NB4 (cell line): ENCODE data around the gene RASGEF1C.
"Not testable (repeated sequence)": the region's sequence is repeated elsewhere in the genome, so short reads cannot be mapped to it uniquely, and the experiment has no call there.

Source experiments
- DNase-seq: peaks from one replicate; pipeline ENCODE4 v3.0.0; 2010; ENCODE audit warnings: low read depth
- H3K4me3 ChIP-seq: one replicate; pipeline ENCODE4 v1.5.1; 2011; ENCODE audit warnings: mild to moderate bottlenecking, low read depth, low read length, moderate library complexity
- MYC ChIP-seq: IDR thresholded peaks from 2 replicates; pipeline ENCODE4 v1.6.1; 2011; ENCODE audit warnings: low read depth, low read length
- POLR2A ChIP-seq: IDR thresholded peaks from 2 replicates; pipeline ENCODE4 v1.6.1; 2011; ENCODE audit warnings: mild to moderate bottlenecking; ENCODE audit not compliant: insufficient read length; ENCODE audit errors: extremely low read depth
- TF ChIP-seq, protein P1 (sequence below): IDR thresholded peaks from 2 replicates; pipeline ENCODE4 v1.6.1; 2011; ENCODE audit warnings: low read depth, low read length
- TF ChIP-seq, protein P2 (sequence below): IDR thresholded peaks from one replicate; pipeline ENCODE4 v1.5.1; 2012; ENCODE audit warnings: low read depth, low read length

The RASGEF1C gene

DNA sequence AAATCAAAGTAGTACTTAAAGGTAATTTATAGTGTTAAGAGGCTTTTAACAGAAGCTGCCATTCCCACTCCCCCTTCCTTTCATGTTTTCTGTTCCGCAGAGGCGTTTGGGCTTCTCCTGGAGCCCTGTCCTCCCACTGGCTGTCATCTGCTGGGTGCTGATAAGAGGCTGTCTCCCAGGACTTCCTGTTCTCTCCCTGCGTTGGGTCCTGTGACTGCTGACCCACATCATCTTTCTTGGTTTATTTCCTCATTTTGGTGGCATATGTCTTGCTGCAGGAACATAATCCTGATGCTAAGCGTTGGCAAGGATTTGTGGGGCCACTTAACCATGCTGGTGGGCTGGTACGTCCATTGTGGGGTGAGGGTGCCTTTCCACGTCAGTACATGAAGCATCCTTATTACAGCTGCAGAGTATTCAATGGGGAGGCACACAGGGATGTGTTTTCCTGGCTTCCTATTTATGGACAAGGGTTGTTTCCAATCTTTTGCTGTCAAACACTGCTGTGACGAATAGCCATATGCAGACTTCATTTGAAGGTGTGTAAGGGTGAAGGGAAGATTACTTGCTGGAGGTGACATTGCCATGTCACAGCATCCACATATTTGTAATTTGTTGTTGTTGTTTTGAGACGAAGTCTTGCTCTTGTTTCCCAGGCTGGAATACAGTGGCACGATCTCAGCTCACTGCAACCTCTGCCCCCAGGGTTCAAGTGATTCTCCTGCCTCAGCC, 115.2 kb downstream of the RASGEF1C start:
- DNase-seq, result peak; percentile 87
- TF ChIP-seq, protein P1, sequence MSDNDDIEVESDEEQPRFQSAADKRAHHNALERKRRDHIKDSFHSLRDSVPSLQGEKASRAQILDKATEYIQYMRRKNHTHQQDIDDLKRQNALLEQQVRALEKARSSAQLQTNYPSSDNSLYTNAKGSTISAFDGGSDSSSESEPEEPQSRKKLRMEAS, result 0 out of 2 replicates have a peak, but pooled peaks have one; percentile 15
- TF ChIP-seq, protein P2, sequence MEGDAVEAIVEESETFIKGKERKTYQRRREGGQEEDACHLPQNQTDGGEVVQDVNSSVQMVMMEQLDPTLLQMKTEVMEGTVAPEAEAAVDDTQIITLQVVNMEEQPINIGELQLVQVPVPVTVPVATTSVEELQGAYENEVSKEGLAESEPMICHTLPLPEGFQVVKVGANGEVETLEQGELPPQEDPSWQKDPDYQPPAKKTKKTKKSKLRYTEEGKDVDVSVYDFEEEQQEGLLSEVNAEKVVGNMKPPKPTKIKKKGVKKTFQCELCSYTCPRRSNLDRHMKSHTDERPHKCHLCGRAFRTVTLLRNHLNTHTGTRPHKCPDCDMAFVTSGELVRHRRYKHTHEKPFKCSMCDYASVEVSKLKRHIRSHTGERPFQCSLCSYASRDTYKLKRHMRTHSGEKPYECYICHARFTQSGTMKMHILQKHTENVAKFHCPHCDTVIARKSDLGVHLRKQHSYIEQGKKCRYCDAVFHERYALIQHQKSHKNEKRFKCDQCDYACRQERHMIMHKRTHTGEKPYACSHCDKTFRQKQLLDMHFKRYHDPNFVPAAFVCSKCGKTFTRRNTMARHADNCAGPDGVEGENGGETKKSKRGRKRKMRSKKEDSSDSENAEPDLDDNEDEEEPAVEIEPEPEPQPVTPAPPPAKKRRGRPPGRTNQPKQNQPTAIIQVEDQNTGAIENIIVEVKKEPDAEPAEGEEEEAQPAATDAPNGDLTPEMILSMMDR, result no peak
- TF ChIP-seq MYC, result no peak
- H3K4me3 ChIP-seq, result no peak overlapping the region

DNA sequence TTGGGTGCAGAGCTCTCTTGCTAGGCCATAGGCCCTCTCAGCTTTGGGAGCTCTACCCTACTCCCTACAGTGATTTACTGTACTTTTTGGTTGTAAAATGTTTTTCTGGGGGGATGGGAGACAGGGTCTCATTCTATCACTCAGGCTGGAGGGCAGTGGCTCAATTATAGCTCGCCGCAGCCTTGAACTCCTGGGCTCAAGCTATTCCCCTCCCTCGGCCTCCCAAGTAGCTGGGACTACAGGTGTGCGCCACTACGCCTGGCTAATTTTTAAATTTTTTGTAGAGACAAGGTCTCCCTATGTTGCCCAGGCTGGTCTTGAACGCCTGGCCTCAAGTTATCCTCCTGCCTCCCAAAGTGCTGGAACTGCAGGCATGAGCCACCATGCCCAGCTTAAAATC, 115.8 kb downstream of the RASGEF1C start:
- no peak for DNase-seq
- TF ChIP-seq, protein P2, result no peak
- no peak for TF ChIP-seq POLR2A
- TF ChIP-seq, protein P1, result no peak
- no peak for TF ChIP-seq MYC

DNA sequence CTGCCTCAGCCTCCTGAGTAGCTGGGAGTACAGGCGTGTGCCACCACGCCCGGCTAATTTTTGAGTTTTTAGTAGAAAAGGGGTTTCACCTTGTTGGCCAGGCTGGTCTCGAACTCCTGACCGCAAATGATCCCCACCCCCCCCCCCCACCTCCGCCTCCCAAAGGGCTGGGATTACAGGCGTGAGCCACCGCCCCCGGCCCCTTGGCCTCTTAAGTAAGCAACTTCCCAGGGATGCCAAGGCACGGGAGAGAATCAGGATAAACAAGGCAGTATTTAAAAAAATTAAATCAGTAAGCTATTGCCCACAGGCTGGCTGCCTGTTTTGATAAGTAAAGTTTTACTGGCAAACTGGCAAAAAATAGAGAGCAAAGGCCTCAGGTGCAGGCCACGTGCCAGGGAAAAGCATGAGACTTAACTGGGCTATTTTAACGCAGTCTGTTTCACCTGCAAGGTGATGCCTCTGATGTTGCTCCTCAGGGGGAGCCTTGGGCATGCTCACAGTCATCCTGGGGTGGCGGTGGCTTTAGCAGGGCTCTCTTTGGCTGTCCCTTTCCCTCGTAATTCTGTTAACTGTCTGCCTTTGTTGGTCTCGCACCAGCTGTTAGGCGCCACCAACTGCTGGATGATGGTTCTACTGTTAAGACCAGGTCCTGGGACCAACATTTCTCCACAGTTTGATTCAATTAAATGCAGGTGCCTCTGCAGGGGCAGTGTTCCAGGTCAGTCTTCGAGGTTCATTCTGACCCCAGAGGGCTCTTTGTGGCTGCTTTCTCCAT, 118.1 kb downstream of the RASGEF1C start:
- TF ChIP-seq POLR2A, result no peak
- TF ChIP-seq, protein P2, result peak; percentile 39
- TF ChIP-seq MYC, result no peak
- TF ChIP-seq, protein P1, result no peak
- no peak overlapping the region for H3K4me3 ChIP-seq
- DNase-seq, result peak; percentile 72

More for the DNA sequence above, 115.8 kb downstream of the RASGEF1C start:
- no peak overlapping the region for H3K4me3 ChIP-seq

DNA sequence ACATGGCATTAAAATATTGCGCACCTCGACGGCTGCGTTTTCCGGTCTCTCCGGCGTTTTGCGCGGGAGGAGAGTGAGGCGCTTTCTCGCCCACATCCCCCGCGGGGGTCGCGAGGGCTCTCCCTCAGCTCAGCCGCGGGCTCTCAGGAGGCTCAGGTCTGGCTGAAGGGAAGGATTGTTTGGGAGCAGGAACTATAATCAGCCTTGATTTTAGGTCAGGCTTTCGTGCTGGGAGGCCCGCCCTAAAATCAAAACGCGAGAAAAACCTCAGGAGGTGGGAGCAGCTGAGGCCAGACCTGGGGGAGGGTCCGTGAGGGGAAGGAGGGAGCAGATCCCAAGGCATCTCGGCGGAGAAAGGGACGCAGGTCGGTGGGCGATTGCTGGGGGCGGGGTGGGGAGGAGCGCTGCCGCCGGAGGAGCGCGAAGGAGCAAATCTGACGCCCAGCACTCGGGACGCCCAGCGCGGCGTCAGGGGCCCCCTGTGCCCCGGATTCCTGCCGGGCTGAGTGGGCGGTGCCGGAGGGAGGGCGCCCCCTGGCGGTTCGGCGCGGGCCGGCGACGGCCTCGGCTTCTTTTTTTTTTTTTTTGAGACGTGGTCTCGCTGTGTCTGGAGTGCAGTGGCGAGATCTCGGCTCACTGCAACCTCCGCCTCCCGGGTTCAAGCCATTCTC, 118.8 kb downstream of the RASGEF1C start:
- TF ChIP-seq, protein P1, result no peak
- TF ChIP-seq POLR2A, result no peak
- TF ChIP-seq MYC, result 0 out of 2 replicates have a peak, but pooled peaks have one; percentile 41
- TF ChIP-seq, protein P2, result peak; percentile 80
- DNase-seq, result peak; percentile 79
- no peak overlapping the region for H3K4me3 ChIP-seq

DNA sequence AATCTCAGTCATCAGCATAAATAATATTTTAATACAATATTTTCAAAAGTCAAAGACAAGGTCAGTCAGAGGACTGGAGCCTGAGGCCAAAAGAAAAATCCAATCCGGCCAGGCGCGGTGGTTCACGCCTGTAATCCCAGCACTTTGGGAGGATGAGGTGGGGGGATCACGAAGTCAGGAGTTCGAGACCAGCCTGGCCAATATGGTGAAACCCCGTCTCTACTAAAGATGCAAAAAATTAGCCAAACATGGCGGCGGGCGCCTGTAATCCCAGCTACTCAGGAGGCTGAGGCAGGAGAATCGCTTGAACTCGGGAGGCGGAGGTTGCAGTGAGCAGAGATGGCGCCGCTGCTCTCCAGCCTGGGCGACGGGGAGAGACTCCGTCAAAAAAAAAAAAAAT, 119.4 kb downstream of the RASGEF1C start:
- DNase-seq, H3K4me3 ChIP-seq: not testable (repeated sequence)

DNA sequence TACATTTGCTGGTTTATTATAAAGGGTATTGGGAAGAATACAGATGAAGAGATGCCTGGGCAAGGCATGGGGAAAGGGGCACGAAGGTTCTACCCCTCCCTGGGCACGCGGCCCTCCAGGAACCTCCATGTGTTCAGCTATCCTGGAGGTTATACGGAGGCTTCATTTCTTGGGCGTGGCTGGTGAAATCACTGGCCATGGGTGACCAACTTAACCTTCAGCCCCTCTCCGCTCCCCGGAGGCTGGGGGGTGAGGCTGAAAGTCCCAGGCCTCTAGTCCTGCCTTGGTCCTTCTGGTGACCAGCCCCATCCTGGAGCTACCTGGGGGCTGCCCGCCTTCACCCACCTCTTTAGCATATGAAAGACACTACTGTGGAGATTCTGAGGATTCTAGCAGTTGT, 120.5 kb downstream of the RASGEF1C start:
- DNase-seq, result no peak
- TF ChIP-seq, protein P2, result no peak
- no peak for TF ChIP-seq MYC
- TF ChIP-seq, protein P1, result no peak
- TF ChIP-seq POLR2A, result no peak
- no peak overlapping the region for H3K4me3 ChIP-seq
